GM12801 (cell line): ENCODE results near the gene SEMA3D.

Experiments used
- CTCF ChIP-seq: IDR thresholded peaks from one replicate; pipeline ENCODE4 v1.5.1; 2011; ENCODE audit warnings: control low read depth; ENCODE audit not compliant: insufficient read length; ENCODE audit errors: extremely low read depth

SEMA3D gene

GRCh38 chr7:84999450-84999849, 187.4 kb downstream of the SEMA3D start:
- TF ChIP-seq CTCF = no peak

- TF ChIP-seq CTCF = no peak
Measured at GRCh38 chr7:84998665-84999064, 188.2 kb downstream of the SEMA3D start.

- no peak for TF ChIP-seq CTCF
Measured at GRCh38 chr7:84997626-84998025, 189.2 kb downstream of the SEMA3D start.

GRCh38 chr7:84985073-84985784, 201.6 kb downstream of the SEMA3D start:
- TF ChIP-seq CTCF = no peak

GRCh38 chr7:84982199-84982598, 204.7 kb downstream of the SEMA3D start:
- no peak for TF ChIP-seq CTCF

GRCh38 chr7:84981055-84981976, 205.5 kb downstream of the SEMA3D start:
- no peak for TF ChIP-seq CTCF

GRCh38 chr7:84975586-84976185, 211.2 kb downstream of the SEMA3D start:
- TF ChIP-seq CTCF = no peak
